GM23338 (cell line): ENCODE results near the gene POU3F3.

Experiments used
- TF ChIP-seq, protein P1 (sequence below), 2 experiments: fragments of 200-600 bp in 1 of 2; sonication (generic) in 1 of 2; conservative IDR thresholded peaks; 2 replicates each; pipeline versions ENCODE4 v1.5.1 to v1.6.1; 2016 to 2017; ENCODE audit warnings: antibody characterized with exemption in 2 of 2, low read depth in 2 of 2, mild to moderate bottlenecking in 2 of 2, moderate library complexity in 1 of 2
- TF ChIP-seq, protein P2 (sequence below): IDR thresholded peaks from one replicate; pipeline ENCODE4 v1.6.1; 2018; ENCODE audit warnings: antibody characterized with exemption; ENCODE audit not compliant: unreplicated experiment

DNA sequence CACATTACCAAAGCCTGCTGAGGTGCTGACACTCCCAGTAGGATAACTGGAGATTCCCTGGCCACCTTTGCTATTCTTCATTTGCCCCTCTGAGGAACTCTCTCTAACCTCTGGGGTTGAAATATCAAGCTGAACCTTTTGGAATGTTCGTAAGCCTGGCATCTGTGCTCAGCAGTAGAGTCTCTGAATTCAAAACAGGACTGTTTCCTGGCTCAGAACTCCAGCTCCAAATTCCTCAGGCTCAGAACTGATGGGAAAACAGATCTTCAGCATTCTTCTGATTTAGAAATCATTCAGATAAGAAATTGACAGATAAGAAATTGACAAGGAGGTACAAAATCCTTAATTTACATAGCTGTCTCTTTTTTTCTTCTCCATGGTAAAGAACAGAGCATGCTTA is 22.2 kb upstream of the POU3F3 start:
- TF ChIP-seq, protein P1, sequence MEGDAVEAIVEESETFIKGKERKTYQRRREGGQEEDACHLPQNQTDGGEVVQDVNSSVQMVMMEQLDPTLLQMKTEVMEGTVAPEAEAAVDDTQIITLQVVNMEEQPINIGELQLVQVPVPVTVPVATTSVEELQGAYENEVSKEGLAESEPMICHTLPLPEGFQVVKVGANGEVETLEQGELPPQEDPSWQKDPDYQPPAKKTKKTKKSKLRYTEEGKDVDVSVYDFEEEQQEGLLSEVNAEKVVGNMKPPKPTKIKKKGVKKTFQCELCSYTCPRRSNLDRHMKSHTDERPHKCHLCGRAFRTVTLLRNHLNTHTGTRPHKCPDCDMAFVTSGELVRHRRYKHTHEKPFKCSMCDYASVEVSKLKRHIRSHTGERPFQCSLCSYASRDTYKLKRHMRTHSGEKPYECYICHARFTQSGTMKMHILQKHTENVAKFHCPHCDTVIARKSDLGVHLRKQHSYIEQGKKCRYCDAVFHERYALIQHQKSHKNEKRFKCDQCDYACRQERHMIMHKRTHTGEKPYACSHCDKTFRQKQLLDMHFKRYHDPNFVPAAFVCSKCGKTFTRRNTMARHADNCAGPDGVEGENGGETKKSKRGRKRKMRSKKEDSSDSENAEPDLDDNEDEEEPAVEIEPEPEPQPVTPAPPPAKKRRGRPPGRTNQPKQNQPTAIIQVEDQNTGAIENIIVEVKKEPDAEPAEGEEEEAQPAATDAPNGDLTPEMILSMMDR (conservative IDR thresholded peaks at IDR 0.05; ENCODE audit: low read depth in 2 of 2), result no peak
- TF ChIP-seq, protein P2, sequence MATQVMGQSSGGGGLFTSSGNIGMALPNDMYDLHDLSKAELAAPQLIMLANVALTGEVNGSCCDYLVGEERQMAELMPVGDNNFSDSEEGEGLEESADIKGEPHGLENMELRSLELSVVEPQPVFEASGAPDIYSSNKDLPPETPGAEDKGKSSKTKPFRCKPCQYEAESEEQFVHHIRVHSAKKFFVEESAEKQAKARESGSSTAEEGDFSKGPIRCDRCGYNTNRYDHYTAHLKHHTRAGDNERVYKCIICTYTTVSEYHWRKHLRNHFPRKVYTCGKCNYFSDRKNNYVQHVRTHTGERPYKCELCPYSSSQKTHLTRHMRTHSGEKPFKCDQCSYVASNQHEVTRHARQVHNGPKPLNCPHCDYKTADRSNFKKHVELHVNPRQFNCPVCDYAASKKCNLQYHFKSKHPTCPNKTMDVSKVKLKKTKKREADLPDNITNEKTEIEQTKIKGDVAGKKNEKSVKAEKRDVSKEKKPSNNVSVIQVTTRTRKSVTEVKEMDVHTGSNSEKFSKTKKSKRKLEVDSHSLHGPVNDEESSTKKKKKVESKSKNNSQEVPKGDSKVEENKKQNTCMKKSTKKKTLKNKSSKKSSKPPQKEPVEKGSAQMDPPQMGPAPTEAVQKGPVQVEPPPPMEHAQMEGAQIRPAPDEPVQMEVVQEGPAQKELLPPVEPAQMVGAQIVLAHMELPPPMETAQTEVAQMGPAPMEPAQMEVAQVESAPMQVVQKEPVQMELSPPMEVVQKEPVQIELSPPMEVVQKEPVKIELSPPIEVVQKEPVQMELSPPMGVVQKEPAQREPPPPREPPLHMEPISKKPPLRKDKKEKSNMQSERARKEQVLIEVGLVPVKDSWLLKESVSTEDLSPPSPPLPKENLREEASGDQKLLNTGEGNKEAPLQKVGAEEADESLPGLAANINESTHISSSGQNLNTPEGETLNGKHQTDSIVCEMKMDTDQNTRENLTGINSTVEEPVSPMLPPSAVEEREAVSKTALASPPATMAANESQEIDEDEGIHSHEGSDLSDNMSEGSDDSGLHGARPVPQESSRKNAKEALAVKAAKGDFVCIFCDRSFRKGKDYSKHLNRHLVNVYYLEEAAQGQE, result no peak
